ENCODE data around the gene CDK5. TPM values are rescaled to one million over a fixed set of nuclear protein-coding genes. Genes with fewer than 3 reads are reported as not detected.

The CDK5 gene
- total RNA-seq, 2 experiments from 2014 or later = 10.0 to 10.1 TPM

DNA sequence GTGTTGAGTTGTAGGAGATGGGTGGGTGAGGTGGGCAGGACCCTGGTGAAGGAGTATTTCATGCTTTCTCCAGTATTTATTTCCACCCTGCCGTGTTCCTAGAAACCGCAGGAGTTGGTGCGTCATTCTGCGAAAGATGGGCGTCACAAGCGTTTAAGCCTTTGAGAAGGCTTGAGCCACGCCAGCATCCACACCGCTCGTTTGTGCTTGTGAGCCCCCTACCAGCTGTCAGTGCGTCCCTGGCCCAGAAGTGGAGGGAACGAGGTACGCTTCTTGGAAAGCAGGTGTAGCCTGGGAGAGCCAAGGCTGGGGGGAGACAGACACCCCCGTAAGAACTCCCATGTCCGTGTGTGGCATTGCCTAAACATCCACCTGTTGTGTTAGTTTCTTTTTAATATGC is 34.3 kb upstream of the CDK5 start:
- Mint-ChIP-seq H3K27me3 (ENCODE audit: low read depth) (peaks cover 2% of the 10 kb centered on the region), H3K9me3 (no peaks in the 10 kb centered on the region), H3K4me3 (no peak overlapping the region), H3K36me3 (ENCODE audit: low read depth) (peaks cover 2% of the 10 kb centered on the region), H3K27ac (no peak overlapping the region), H3K4me1 (ENCODE audit: low read depth) (peaks cover 14% of the 10 kb centered on the region)
- CTCF ChIA-PET = interaction anchor here (1.2 to 4.8 kb wide), 2 partner anchors 9 to 19 kb away, joined by 3 to 49 read pairs; partner anchors contain the start of gene TMUB1
- DNase-seq = no peak
- intact Hi-C loops (cut with micrococcal nuclease) = no loop called here

- no peak overlapping the region for H3K27ac Mint-ChIP-seq
- peaks cover 2% of the 10 kb centered on the region for H3K27me3 Mint-ChIP-seq (ENCODE audit: low read depth)
- H3K4me1 Mint-ChIP-seq (ENCODE audit: low read depth) = peaks cover 14% of the 10 kb centered on the region
- H3K4me3 Mint-ChIP-seq = no peak overlapping the region
- no peak for DNase-seq
- H3K9me3 Mint-ChIP-seq = no peaks in the 10 kb centered on the region
- peaks cover 2% of the 10 kb centered on the region for H3K36me3 Mint-ChIP-seq (ENCODE audit: low read depth)
- CTCF ChIA-PET = interaction anchor here (0.6 to 4.8 kb wide), 6 partner anchors 9 to 308 kb away, joined by 3 to 49 read pairs (median 6); partner anchors contain the start of gene TMUB1
- intact Hi-C loops (cut with micrococcal nuclease) = no loop called here
Measured at GRCh38 chr7:151091431-151091830, 33.7 kb upstream of the CDK5 start.

DNA sequence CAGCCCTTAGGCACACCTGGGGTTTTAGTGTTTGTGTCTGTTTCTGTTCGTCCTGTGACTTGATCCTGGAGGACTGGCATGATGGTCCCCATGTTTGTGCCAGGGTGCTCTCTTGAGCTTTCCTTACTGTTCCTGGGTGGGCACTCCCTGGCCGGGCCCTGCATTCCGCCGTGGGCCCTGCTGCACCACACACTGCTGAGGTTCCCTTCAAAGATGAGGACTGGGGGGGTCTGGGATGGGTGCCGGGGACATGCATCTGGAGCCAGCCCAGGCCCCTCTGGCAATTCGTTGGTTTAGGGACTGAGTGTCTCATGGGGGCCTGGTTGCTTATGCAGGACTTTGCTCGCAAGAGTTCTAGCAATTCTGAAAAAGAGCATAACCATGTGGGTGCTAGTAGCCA is 33.3 kb upstream of the CDK5 start:
- DNase-seq = no peak
- Mint-ChIP-seq H3K9me3 (no peaks in the 10 kb centered on the region), H3K4me3 (no peak overlapping the region), H3K4me1 (ENCODE audit: low read depth) (peaks cover 14% of the 10 kb centered on the region), H3K36me3 (ENCODE audit: low read depth) (peaks cover 2% of the 10 kb centered on the region), H3K27me3 (ENCODE audit: low read depth) (peaks cover 2% of the 10 kb centered on the region), H3K27ac (no peak overlapping the region)
- CTCF ChIA-PET = interaction anchor here (0.6 to 4.8 kb wide), 6 partner anchors 13 to 308 kb away, joined by 3 to 49 read pairs (median 6); no protein-coding TSS in a partner anchor
- intact Hi-C loops (cut with micrococcal nuclease) = no loop called here

DNA sequence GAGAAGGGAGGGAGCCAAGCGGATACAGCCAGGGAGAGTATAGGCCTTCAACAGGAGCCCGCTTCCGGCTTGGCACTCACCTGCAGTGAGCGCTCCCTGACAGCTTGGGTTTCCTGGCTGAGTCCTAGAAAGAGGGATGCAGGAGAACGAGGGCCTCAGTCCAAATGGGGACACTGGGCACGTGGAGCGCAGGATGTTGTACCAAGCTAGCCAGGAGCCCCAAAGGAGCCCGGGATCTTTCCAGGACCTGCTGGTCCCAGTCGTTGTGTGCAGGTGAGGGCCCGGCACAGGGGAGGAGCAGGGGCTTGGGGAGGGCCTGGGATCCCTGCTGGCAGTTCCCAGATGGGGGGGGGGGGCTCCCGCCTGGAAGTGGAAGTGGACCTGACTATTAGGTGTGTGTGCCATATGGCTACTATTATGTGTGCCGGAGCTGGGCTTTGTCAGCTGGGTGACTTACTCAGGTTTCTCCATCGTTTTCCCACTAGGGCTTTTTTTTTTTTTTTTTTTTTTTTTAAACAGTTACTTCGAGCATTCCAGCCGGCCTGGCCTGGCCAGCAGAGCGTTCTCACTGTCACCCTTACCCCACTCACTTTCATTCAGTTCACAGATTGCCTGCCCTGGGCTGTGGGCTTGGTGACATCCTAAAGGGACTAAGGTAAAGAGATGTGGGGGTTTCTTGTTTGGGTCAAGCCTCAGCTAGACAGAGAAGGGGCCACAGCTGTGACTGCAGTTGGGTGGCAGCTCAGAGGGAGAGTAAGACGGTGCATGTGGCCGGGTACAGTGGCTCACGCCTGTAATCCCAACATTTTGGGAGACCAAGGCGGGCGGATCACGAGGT is 32.4 kb upstream of the CDK5 start:
- intact Hi-C loops (cut with micrococcal nuclease) = loop anchor here (10.0 kb wide), 2 partner anchors 715 to 1215 kb away; partner anchors contain the start of genes ATP6V0E2 and ZNF775
- CTCF ChIA-PET = interaction anchor here (0.6 to 4.8 kb wide), 6 partner anchors 12 to 104 kb away, joined by 3 to 49 read pairs (median 4); no protein-coding TSS in a partner anchor
- peaks cover 5% of the 10 kb centered on the region for H3K27me3 Mint-ChIP-seq (ENCODE audit: low read depth)
- no peak for DNase-seq
- peaks cover 18% of the 10 kb centered on the region for H3K4me1 Mint-ChIP-seq (ENCODE audit: low read depth)
- H3K9me3 Mint-ChIP-seq = no peaks in the 10 kb centered on the region
- no peak overlapping the region for H3K4me3 Mint-ChIP-seq
- H3K27ac Mint-ChIP-seq = no peak overlapping the region
- H3K36me3 Mint-ChIP-seq (ENCODE audit: low read depth) = peaks cover 2% of the 10 kb centered on the region

- peaks cover 2% of the 10 kb centered on the region for H3K36me3 Mint-ChIP-seq (ENCODE audit: low read depth)
- CTCF ChIA-PET = interaction anchor here (0.8 to 4.8 kb wide), 6 partner anchors 22 to 103 kb away, joined by 3 to 49 read pairs (median 4); partner anchors contain the start of gene ABCB8
- peaks cover 9% of the 10 kb centered on the region for H3K27me3 Mint-ChIP-seq (ENCODE audit: low read depth)
- H3K9me3 Mint-ChIP-seq = no peaks in the 10 kb centered on the region
- H3K4me1 Mint-ChIP-seq (ENCODE audit: low read depth) = peaks cover 20% of the 10 kb centered on the region
- intact Hi-C loops (cut with micrococcal nuclease) = loop anchor here (10.0 kb wide), 2 partner anchors 714 to 1214 kb away; partner anchors contain the start of genes ATP6V0E2 and ZNF775
- DNase-seq = peak; percentile 38
- no peak overlapping the region for H3K27ac Mint-ChIP-seq
- H3K4me3 Mint-ChIP-seq = peak overlapping the region; percentile 23
Measured at GRCh38 chr7:151088856-151089699, 31.4 kb upstream of the CDK5 start.

GRCh38 chr7:151088019-151088855 is 30.5 kb upstream of the CDK5 start:
- no peak for DNase-seq
- Mint-ChIP-seq H3K27me3 (ENCODE audit: low read depth) (peaks cover 9% of the 10 kb centered on the region), H3K4me3 (peak overlapping the region; percentile 84), H3K27ac (no peak overlapping the region), H3K4me1 (ENCODE audit: low read depth) (peaks cover 20% of the 10 kb centered on the region), H3K36me3 (ENCODE audit: low read depth) (peaks cover 2% of the 10 kb centered on the region), H3K9me3 (no peaks in the 10 kb centered on the region)
- intact Hi-C loops (cut with micrococcal nuclease) = loop anchor here (10.0 kb wide), 2 partner anchors 713 to 1213 kb away; partner anchors contain the start of genes ATP6V0E2 and ZNF775
- CTCF ChIA-PET = interaction anchor here (0.7 to 4.8 kb wide), 5 partner anchors 23 to 78 kb away, joined by 3 to 49 read pairs (median 4); partner anchors contain the start of gene ABCB8

- DNase-seq = peak; percentile 43
- Mint-ChIP-seq H3K27ac (no peak overlapping the region), H3K9me3 (no peaks in the 10 kb centered on the region), H3K27me3 (ENCODE audit: low read depth) (peaks cover 9% of the 10 kb centered on the region), H3K36me3 (ENCODE audit: low read depth) (peaks cover 2% of the 10 kb centered on the region), H3K4me3 (peak overlapping the region; percentile 84), H3K4me1 (ENCODE audit: low read depth) (peaks cover 24% of the 10 kb centered on the region)
- intact Hi-C loops (cut with micrococcal nuclease) = loop anchor here (2.0 to 10.0 kb wide), 3 partner anchors 23 to 1213 kb away; partner anchors contain the start of genes ATP6V0E2 and ZNF775
- CTCF ChIA-PET = interaction anchor here (0.7 to 4.8 kb wide), 4 partner anchors 14 to 79 kb away, joined by 3 to 49 read pairs (median 3); partner anchors contain the start of gene ABCB8
Measured at GRCh38 chr7:151087245-151088018, 29.7 kb upstream of the CDK5 start.

DNA sequence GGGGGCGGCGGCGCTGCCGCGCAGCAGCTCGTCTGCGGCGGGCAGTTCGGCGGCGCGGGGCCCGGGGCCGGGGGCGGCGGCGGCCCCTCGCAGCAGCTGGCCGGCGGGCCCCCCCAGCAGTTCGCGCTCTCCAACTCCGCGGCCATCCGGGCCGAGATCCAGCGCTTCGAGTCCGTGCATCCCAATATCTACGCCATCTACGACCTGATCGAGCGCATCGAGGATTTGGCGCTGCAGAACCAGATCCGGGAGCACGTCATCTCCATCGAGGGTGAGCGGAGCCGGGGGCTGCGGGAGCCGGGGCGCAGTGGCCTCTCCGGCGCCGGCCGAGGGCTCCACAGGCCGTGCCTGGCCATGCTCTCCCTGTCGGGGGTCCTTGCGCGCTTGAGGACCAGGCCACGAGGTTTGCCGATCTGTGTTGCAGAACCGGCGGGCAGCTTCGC is 29.1 kb upstream of the CDK5 start:
- intact Hi-C loops (cut with micrococcal nuclease) = loop anchor here (2.0 to 10.0 kb wide), 3 partner anchors 24 to 1212 kb away; partner anchors contain the start of genes ATP6V0E2 and ZNF775
- Mint-ChIP-seq H3K4me1 (ENCODE audit: low read depth) (peaks cover 30% of the 10 kb centered on the region), H3K27ac (no peak overlapping the region), H3K36me3 (ENCODE audit: low read depth) (peaks cover 4% of the 10 kb centered on the region), H3K9me3 (no peaks in the 10 kb centered on the region), H3K4me3 (peak overlapping the region; percentile 84), H3K27me3 (ENCODE audit: low read depth) (peaks cover 9% of the 10 kb centered on the region)
- CTCF ChIA-PET = interaction anchor here (1.0 to 4.8 kb wide), 2 partner anchors 14 to 24 kb away, joined by 3 to 49 read pairs; no protein-coding TSS in a partner anchor
- peak; percentile 50 for DNase-seq

GRCh38 chr7:151085691-151086620 is 28.3 kb upstream of the CDK5 start, which contains the start of gene AGAP3:
TSS of gene AGAP3 (plus strand) at chr7:151086475. CDS start at chr7:151086742, 267 bp downstream.
- peaks cover 4% of the 10 kb centered on the region for H3K36me3 Mint-ChIP-seq (ENCODE audit: low read depth)
- H3K27ac Mint-ChIP-seq = peak within 1 kb of the TSS; percentile 18
- CTCF ChIA-PET = interaction anchor here (0.5 to 1.1 kb wide), 3 partner anchors 34 to 77 kb away, joined by 3 read pairs; no protein-coding TSS in a partner anchor
- H3K4me1 Mint-ChIP-seq (ENCODE audit: low read depth) = peaks cover 32% of the 10 kb centered on the region
- peak within 1 kb of the TSS; percentile 84 for H3K4me3 Mint-ChIP-seq
- H3K27me3 Mint-ChIP-seq (ENCODE audit: low read depth) = peaks cover 9% of the 10 kb centered on the region
- intact Hi-C loops (cut with micrococcal nuclease) = loop anchor here (2.0 to 10.0 kb wide), 3 partner anchors 25 to 1211 kb away; partner anchors contain the start of genes ATP6V0E2 and ZNF775
- DNase-seq = peak; percentile 36
- H3K9me3 Mint-ChIP-seq = no peaks in the 10 kb centered on the region
